BE2C (cell line): ENCODE measurements around the gene PPP4R3A.
"Not testable (repeated sequence)": the region's sequence is repeated elsewhere in the genome, so short reads cannot be mapped to it uniquely, and the experiment has no call there.

ENCODE experiments used
- DNase-seq: peaks from one replicate; pipeline ENCODE4 v3.0.0-alpha.2; 2020
- H3K27me3 ChIP-seq: fragments of 250-450 bp; sonication (Bioruptor Pico); 2 replicates; pipeline ENCODE4 v1.5.1; 2020; ENCODE audit warnings: mild to moderate bottlenecking
- H3K36me3 ChIP-seq: fragments of 250-450 bp; sonication (Bioruptor Pico); 2 replicates; pipeline ENCODE4 v1.5.1; 2020; ENCODE audit warnings: mild to moderate bottlenecking
- H3K4me1 ChIP-seq: fragments of 250-450 bp; sonication (Bioruptor Pico); 2 replicates; pipeline ENCODE4 v1.5.1; 2020
- H3K4me3 ChIP-seq: 2 replicates; pipeline ENCODE4 v1.5.1; 2011; ENCODE audit warnings: low read depth, low read length
- H3K9me3 ChIP-seq: fragments of 250-450 bp; sonication (Bioruptor Pico); 2 replicates; pipeline ENCODE4 v1.5.1; 2020
- CTCF ChIP-seq: IDR thresholded peaks from 2 replicates; pipeline ENCODE4 v1.5.1; 2012; ENCODE audit warnings: mild to moderate bottlenecking, low read depth, low read length

PPP4R3A gene

GRCh38 chr14:91545204-91545603 lies 35.1 kb upstream of the PPP4R3A start:
- H3K9me3 ChIP-seq, result no peaks in the 10 kb centered on the region
- no peaks in the 10 kb centered on the region for H3K4me1 ChIP-seq
- no peak for TF ChIP-seq CTCF
- H3K36me3 ChIP-seq, result no peaks in the 10 kb centered on the region
- H3K4me3 ChIP-seq, result no peak overlapping the region
- no peak for DNase-seq
- peaks cover 6% of the 10 kb centered on the region for H3K27me3 ChIP-seq

- H3K27me3 ChIP-seq, result peaks cover 19% of the 10 kb centered on the region
- H3K4me3 ChIP-seq, result no peak overlapping the region
- no peaks in the 10 kb centered on the region for H3K4me1 ChIP-seq
- H3K9me3 ChIP-seq, result no peaks in the 10 kb centered on the region
- DNase-seq, result no peak
- TF ChIP-seq CTCF, result no peak
- no peaks in the 10 kb centered on the region for H3K36me3 ChIP-seq
Observed at GRCh38 chr14:91536327-91536726, 26.2 kb upstream of the PPP4R3A start.

GRCh38 chr14:91534059-91534458 lies 23.9 kb upstream of the PPP4R3A start:
- not testable (repeated sequence) for H3K4me3 ChIP-seq, DNase-seq, H3K9me3 ChIP-seq, H3K4me1 ChIP-seq, H3K36me3 ChIP-seq
- peaks cover 19% of the 10 kb centered on the region for H3K27me3 ChIP-seq

- Histone ChIP-seq H3K9me3 (no peaks in the 10 kb centered on the region), H3K36me3 (no peaks in the 10 kb centered on the region), H3K4me1 (no peaks in the 10 kb centered on the region), H3K27me3 (peaks cover 19% of the 10 kb centered on the region), H3K4me3 (no peak overlapping the region)
- no peak for DNase-seq
- no peak for TF ChIP-seq CTCF
Observed at GRCh38 chr14:91533623-91534022, 23.5 kb upstream of the PPP4R3A start.

- DNase-seq, result no peak
- Histone ChIP-seq H3K27me3 (no peaks in the 10 kb centered on the region), H3K36me3 (no peaks in the 10 kb centered on the region), H3K9me3 (no peaks in the 10 kb centered on the region), H3K4me1 (no peaks in the 10 kb centered on the region), H3K4me3 (no peak overlapping the region)
- no peak for TF ChIP-seq CTCF
Observed at GRCh38 chr14:91523972-91524371, 13.9 kb upstream of the PPP4R3A start.

- Histone ChIP-seq H3K36me3 (no peaks in the 10 kb centered on the region), H3K4me3 (no peak overlapping the region), H3K27me3 (no peaks in the 10 kb centered on the region), H3K4me1 (no peaks in the 10 kb centered on the region), H3K9me3 (no peaks in the 10 kb centered on the region)
- TF ChIP-seq CTCF, result no peak
- DNase-seq, result no peak
Observed at GRCh38 chr14:91521061-91521640, 11.0 kb upstream of the PPP4R3A start.

GRCh38 chr14:91520138-91520537 lies 10.0 kb upstream of the PPP4R3A start:
- no peak for TF ChIP-seq CTCF
- Histone ChIP-seq H3K27me3 (no peaks in the 10 kb centered on the region), H3K9me3 (no peaks in the 10 kb centered on the region), H3K4me3 (no peak overlapping the region), H3K4me1 (no peaks in the 10 kb centered on the region), H3K36me3 (no peaks in the 10 kb centered on the region)
- no peak for DNase-seq
